HG02970 (cell line): Measurements from ENCODE around the gene ATMIN.

ENCODE experiments used
- ATAC-seq: cut with Tn5 transposase; IDR thresholded peaks from one replicate; pipeline ENCODE4 v1.9.1; 2021; ENCODE audit warnings: mild to moderate bottlenecking, moderate library complexity, moderate number of reproducible peaks; ENCODE audit not compliant: unreplicated experiment, low FRiP score

Gene ATMIN, protein sequence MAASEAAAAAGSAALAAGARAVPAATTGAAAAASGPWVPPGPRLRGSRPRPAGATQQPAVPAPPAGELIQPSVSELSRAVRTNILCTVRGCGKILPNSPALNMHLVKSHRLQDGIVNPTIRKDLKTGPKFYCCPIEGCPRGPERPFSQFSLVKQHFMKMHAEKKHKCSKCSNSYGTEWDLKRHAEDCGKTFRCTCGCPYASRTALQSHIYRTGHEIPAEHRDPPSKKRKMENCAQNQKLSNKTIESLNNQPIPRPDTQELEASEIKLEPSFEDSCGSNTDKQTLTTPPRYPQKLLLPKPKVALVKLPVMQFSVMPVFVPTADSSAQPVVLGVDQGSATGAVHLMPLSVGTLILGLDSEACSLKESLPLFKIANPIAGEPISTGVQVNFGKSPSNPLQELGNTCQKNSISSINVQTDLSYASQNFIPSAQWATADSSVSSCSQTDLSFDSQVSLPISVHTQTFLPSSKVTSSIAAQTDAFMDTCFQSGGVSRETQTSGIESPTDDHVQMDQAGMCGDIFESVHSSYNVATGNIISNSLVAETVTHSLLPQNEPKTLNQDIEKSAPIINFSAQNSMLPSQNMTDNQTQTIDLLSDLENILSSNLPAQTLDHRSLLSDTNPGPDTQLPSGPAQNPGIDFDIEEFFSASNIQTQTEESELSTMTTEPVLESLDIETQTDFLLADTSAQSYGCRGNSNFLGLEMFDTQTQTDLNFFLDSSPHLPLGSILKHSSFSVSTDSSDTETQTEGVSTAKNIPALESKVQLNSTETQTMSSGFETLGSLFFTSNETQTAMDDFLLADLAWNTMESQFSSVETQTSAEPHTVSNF

GRCh38 chr16:81035398-81035974 lies at the start of gene ATMIN:
ATMIN (plus strand) TSS chr16:81035842; CDS start chr16:81035871, 29 bp downstream.
- ATAC-seq: peak; percentile 82

DNA sequence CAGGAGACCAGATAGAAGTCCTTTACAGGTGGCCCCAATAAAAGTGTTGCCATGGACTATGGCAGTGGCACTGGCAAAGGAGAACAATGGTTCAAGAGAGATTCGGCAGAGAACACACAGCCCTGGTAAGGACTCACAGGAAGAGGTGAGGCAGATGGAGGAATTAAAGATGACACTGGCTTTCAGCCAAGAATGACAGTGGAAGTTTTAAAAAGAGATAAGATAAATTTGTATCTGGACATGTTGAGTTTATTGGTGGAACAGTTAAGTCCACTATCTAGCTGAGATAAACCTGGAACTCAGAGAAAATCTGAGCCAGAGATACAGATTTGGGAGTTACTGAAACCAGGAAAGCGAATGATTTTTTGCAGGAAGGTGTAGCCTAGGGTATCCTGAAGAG lies 49.1 kb upstream of the ATMIN start:
- ATAC-seq: no peak

DNA sequence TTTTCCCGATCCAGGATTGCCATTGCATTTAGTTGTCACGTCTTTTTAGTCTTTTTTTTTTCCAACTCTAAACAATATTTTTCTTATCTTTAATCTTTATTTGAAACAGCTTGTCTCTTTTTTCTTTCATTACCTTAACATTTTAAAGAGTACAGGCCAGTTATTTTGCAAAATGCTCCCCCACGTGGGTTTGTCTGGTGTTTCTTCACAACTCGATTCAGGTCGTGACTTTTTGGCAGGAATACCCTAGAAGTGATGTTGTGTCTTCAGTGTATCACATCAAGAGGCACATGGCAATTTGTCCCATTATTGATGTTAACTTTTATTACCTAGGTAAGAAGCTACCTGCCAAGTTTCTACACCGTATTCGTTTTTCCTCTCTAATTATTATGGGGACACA lies 46.9 kb upstream of the ATMIN start:
- ATAC-seq: no peak

GRCh38 chr16:80989801-80990200 lies 45.8 kb upstream of the ATMIN start:
- ATAC-seq: no peak

DNA sequence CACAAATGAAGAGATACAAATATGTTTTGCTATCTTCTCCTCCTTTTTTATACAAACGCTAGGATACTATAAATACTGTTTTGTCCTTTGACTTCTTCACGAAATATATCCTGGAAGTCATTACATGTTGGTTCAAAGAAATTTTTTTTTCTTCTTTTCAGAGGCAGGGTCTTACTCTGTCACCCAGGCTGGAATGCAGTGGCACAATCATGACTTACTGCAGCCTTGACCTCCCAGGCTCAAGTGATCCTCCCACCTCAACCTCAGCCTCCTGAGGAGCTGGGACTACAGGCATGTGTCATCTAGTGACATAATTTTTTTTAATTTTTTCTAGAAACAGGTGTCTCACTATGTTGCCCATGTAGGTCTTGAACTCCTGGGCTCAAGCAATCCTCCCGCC lies 45.1 kb upstream of the ATMIN start:
- no peak for ATAC-seq

GRCh38 chr16:80990978-80991377 lies 44.7 kb upstream of the ATMIN start:
- no peak for ATAC-seq

- no peak for ATAC-seq
Observed at GRCh38 chr16:80991792-80992430, 43.7 kb upstream of the ATMIN start.

DNA sequence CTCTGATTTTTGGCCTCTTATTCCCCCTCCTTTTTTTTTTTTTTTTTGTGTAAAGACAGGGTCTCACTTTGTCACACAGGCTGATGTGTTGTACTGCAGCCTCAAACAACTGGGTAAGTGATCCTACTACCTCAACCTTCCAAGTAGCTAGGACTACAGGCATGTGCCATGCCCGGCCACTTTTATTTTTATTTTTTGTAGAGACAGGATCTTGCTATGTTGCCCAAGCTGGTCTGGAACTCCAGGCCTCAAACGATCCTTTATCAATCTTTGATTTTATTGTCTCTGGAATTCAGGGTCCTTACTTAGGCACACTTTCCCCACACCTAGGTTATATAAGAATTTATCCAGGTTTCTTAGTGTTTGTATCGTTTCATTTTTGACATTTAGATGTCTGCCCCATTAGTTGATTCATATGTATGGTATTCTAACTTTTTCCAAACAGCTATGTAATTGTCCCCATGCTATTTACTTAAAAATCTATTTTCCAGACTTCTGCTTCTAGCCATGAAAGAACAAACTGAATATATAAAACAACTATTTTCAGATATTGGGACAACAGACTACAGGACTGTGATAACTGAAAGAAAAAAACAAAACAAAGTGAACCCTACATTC lies 42.9 kb upstream of the ATMIN start:
- no peak for ATAC-seq

DNA sequence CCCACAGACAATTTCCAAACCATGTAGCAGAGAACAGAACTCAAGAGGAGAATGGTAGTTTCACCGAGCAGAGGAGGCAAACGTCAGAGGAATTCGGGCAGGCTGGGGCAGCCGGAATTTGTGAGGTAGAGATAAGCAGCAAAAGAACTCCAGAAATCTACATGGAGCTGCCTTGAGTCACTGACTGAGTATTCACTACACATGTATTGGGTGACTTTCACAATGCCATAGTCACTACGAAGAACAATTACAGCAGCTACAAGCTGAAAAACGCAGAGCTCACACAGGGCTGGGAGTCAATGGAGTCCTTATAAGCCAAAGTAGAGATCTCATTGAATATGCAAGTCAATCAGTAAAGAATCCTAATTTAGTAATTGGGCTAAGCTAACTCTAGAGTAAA lies 42.3 kb upstream of the ATMIN start:
- ATAC-seq: no peak

- no peak for ATAC-seq
Observed at GRCh38 chr16:80993834-80994233, 41.8 kb upstream of the ATMIN start.

GRCh38 chr16:80994451-80994850 lies 41.2 kb upstream of the ATMIN start:
- no peak for ATAC-seq

DNA sequence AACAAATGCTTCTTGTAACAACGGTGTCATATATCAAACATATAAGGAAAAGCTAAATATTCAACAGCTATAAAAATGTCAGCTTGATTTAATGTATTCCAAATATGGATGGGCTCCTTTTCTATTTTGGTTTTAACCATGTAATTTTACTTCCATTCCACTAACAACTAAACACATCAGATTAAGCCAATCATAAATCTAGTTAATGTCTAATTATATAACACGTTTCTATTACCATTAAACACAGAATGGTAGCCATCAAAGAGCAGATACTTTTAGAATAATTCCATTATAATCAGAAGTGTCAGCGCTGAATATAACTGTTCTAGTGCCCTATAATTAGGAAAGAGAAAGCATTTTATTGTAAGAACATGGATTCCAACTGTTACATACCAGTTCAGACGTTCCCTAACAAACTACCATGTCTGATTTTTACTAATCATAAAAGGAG lies 38.9 kb upstream of the ATMIN start:
- ATAC-seq: no peak

GRCh38 chr16:80997139-80997798 lies 38.4 kb upstream of the ATMIN start:
- ATAC-seq: peak; percentile 66

- no peak for ATAC-seq
Observed at GRCh38 chr16:80997964-80998620, 37.5 kb upstream of the ATMIN start.

DNA sequence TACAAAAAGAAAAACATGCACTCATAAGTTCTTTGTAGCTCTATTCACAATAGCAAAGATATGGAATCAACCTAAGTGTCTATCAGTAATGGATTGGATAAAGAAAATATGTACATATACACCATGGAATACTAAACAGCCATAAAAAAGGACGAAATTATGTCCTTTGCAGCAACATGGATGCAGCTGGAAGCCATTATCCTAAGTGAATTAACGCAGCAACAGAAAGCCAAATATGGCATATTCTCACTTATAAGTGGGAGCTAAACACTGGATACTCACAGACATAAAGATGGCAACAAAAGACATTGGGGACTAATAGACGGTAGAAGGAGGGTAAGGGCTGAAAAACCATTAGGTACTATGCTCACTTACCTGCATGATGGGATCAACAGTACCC lies 34.8 kb upstream of the ATMIN start:
- ATAC-seq: no peak

GRCh38 chr16:81001330-81001729 lies 34.3 kb upstream of the ATMIN start:
- ATAC-seq: no peak

DNA sequence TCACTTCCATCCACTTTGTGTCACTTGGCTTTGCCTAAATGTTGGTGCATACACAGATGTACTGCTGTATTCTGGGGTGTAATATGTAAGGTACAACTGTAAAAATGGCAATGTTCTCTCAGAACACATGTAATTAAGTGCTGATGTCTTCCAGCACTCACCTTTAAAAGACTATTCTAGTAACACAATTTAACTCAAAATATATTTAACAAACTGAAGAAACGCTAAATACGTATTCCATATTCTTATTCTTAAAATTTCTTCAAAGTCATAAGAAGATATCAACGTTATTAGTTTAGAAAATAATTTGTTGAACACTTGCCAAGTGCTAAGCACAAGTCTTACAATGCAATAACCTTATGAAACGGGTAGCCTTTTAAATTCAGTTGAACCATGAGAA lies 32.6 kb upstream of the ATMIN start:
- ATAC-seq: no peak

DNA sequence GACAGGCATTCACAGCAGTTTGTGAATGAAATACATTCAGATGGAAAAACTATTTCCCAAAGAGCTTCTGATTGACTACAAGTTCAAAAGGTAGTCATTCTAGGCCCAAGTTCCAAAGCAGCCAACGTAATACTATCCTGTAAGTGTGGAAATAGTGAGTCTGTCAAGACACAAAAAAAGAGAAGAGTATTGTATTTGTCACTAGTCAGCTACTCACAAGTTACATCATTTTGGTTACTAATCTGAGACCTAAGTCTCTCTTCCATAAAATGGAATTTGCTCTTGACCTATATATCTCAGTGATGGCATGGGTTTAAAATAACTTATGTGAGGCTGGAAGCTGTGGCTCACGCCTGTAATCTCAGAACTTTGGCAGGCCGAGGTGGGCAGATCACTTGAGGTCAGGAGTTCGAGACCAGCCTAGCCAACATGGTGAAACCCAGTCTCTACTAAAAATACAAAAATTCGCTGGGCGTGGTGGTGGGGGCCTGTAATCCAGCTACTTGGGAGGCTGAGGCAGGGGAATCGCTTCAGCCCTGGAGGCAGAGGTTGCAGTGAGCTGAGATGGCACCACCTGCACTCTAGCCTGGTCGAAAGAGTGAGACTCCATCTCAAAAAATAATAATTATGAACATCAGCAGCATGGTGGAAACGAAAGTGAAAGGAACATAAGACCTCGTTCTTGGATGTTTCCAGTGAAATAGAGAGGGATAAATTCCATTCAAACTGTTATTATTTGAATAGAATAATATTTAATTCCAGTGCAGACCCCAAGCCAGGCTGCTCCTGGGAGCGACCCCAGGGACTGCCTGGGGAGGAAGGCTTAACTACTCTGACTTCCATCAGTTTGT lies 31.8 kb upstream of the ATMIN start:
- no peak for ATAC-seq
